WTC11 (cell line): ENCODE measurements around the gene DYRK3. TPM values are rescaled to one million over a fixed set of nuclear protein-coding genes. Genes with fewer than 3 reads are reported as not detected.

Experiments used
- ATAC-seq: fragments of 200-7000 bp; cut with Tn5 transposase; 2 replicates; pipeline ENCODE4 v1.10.0; 2021; ENCODE audit warnings: mild to moderate bottlenecking, moderate library complexity
- CTCF ChIA-PET: fragments of 300-600 bp; sonication (Branson Sonifier 250); formaldehyde crosslinking; loops from one replicate; lab custom pipeline; 2021; ENCODE audit warnings: antibody characterized with exemption; lab: Charles Lee
- POLR2A ChIA-PET: fragments of 350-600 bp; sonication (Branson Sonifier 250); formaldehyde crosslinking; loops from one replicate; lab custom pipeline; 2021; ENCODE audit warnings: antibody characterized with exemption; lab: Charles Lee
- DNase-seq: peaks from one replicate; pipeline ENCODE4 v3.0.0; 2021; ENCODE audit warnings: low spot score
- H3K27ac Mint-ChIP-seq: 2 replicates; pipeline ENCODE4 v1.8.0; 2021; ENCODE audit warnings: mixed read lengths
- H3K27me3 Mint-ChIP-seq: 2 replicates; pipeline ENCODE4 v1.8.0; 2021; ENCODE audit warnings: low read depth, mild to moderate bottlenecking, moderate library complexity, mixed read lengths
- H3K36me3 Mint-ChIP-seq: 2 replicates; pipeline ENCODE4 v1.8.0; 2021; ENCODE audit warnings: mixed read lengths
- H3K4me1 Mint-ChIP-seq: 2 replicates; pipeline ENCODE4 v1.8.0; 2022; ENCODE audit warnings: mixed read lengths
- H3K4me3 Mint-ChIP-seq: 2 replicates; pipeline ENCODE4 v1.8.0; 2021; ENCODE audit warnings: mild to moderate bottlenecking, moderate library complexity, mixed read lengths
- H3K9me3 Mint-ChIP-seq: 2 replicates; pipeline ENCODE4 v1.8.0; 2021; ENCODE audit warnings: mixed read lengths
- CREM ChIP-seq: sonication (generic); formaldehyde crosslinking; IDR thresholded peaks from 2 replicates; pipeline ENCODE4 v1.8.1; 2022; ENCODE audit warnings: mild to moderate bottlenecking, missing genetic modification reagents, moderate library complexity
- EMX1 ChIP-seq: fragments of 250-450 bp; sonication (Bioruptor Pico); IDR thresholded peaks from 2 replicates; pipeline ENCODE4 v1.8.0; 2021; ENCODE audit warnings: mild to moderate bottlenecking
- ESRRA ChIP-seq: sonication (generic); formaldehyde crosslinking; IDR thresholded peaks from 2 replicates; pipeline ENCODE4 v1.8.1; 2022; ENCODE audit warnings: mild to moderate bottlenecking, missing genetic modification reagents, borderline replicate concordance
- FOXK1 ChIP-seq: sonication (generic); formaldehyde crosslinking; IDR thresholded peaks from 2 replicates; pipeline ENCODE4 v1.8.0; 2022; ENCODE audit warnings: mild to moderate bottlenecking, moderate library complexity, missing genetic modification reagents
- MLX ChIP-seq: sonication (generic); formaldehyde crosslinking; IDR thresholded peaks from 2 replicates; pipeline ENCODE4 v1.8.1; 2023; ENCODE audit warnings: mild to moderate bottlenecking, missing genetic modification reagents, moderate library complexity
- NFATC4 ChIP-seq: fragments of 250-450 bp; sonication (Bioruptor Pico); IDR thresholded peaks from 2 replicates; pipeline ENCODE4 v1.9.0; 2021; ENCODE audit warnings: mild to moderate bottlenecking
- NR2C2 ChIP-seq: sonication (generic); formaldehyde crosslinking; IDR thresholded peaks from 2 replicates; pipeline ENCODE4 v1.8.0; 2022; ENCODE audit warnings: mild to moderate bottlenecking, missing genetic modification reagents
- PRRX2 ChIP-seq: fragments of 250-450 bp; sonication (Bioruptor Pico); IDR thresholded peaks from 2 replicates; pipeline ENCODE4 v1.8.0; 2021; ENCODE audit warnings: mild to moderate bottlenecking
- RORB ChIP-seq: fragments of 250-450 bp; sonication (Bioruptor Pico); IDR thresholded peaks from 2 replicates; pipeline ENCODE4 v1.9.0; 2021; ENCODE audit warnings: mild to moderate bottlenecking
- SP1 ChIP-seq: sonication (generic); formaldehyde crosslinking; conservative IDR thresholded peaks from 2 replicates; pipeline ENCODE4 v1.8.1; 2022; ENCODE audit warnings: missing genetic modification reagents
- ZNF317 ChIP-seq: sonication (generic); formaldehyde crosslinking; IDR thresholded peaks from 2 replicates; pipeline ENCODE4 v1.8.1; 2023; ENCODE audit warnings: low read depth, mild to moderate bottlenecking, moderate library complexity, missing genetic modification reagents, borderline replicate concordance
- total RNA-seq: library from RNA; stranded (reverse); gene quantifications from 3 replicates; pipeline ENCODE4 v1.2.3, GENCODE V29; 2021
- TF ChIP-seq, protein P1 (sequence below): sonication (generic); formaldehyde crosslinking; IDR thresholded peaks from 2 replicates; pipeline ENCODE4 v1.8.0; 2023; ENCODE audit warnings: missing genetic modification reagents, mild to moderate bottlenecking, borderline replicate concordance
- TF ChIP-seq, protein P2 (sequence below): sonication (generic); formaldehyde crosslinking; IDR thresholded peaks from 2 replicates; pipeline ENCODE4 v1.8.0; 2022; ENCODE audit warnings: mild to moderate bottlenecking, missing genetic modification reagents
- TF ChIP-seq, protein P3 (sequence below): sonication (generic); formaldehyde crosslinking; IDR thresholded peaks from 2 replicates; pipeline ENCODE4 v1.8.0; 2022; ENCODE audit warnings: mild to moderate bottlenecking, missing genetic modification reagents

Gene DYRK3
- total RNA-seq, 1 experiment from 2014 or later, result 7.8 TPM

DNA sequence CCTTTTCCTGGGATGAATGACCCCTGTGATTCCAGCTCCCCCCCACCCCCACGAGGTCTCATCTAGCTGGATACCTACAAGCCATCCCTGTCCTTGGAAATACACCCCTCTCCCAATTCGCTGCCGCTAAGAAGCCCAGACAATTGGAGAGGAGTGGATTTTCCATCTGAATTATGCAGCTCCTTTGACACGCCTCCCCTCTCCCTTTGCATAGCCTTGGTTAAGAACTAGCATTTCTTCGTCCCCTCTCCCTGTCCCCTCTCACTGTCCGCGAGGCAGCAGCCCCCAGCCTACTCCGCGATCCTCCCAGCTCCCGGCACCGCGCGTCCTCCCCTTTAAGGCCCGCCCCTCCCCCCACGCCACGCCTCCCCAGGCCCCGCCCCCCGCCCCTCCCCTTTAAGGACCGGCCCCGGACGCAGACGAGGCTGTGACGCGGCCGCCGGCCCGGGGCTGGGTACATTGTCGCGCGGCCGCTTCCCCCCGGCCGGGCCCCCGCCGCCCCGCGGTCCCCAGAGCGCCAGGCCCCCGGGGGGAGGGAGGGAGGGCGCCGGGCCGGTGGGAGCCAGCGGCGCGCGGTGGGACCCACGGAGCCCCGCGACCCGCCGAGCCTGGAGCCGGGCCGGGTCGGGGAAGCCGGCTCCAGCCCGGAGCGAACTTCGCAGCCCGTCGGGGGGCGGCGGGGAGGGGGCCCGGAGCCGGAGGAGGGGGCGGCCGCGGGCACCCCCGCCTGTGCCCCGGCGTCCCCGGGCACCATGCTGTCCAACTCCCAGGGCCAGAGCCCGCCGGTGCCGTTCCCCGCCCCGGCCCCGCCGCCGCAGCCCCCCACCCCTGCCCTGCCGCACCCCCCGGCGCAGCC is 49.4 kb downstream of the DYRK3 start, which contains the start of gene MAPKAPK2:
Gene MAPKAPK2 (plus strand): TSS at position 428 of the 856 bp plus-strand sequence. CDS start 325 bp downstream, at position 753.
- POLR2A ChIA-PET, result no interaction called here
- DNase-seq (peak; percentile 68), ATAC-seq (peak; percentile 45)
- no peaks in the 10 kb centered on the region for H3K36me3 Mint-ChIP-seq
- H3K4me3 Mint-ChIP-seq, result peak within 1 kb of the TSS; percentile 86
- CTCF ChIA-PET, result interaction anchor here (0.6 to 2.0 kb wide), 11 partner anchors 21 to 125 kb away, joined by 3 to 12 read pairs (median 4); partner anchors contain the start of genes DYRK3 and EIF2D
- TF ChIP-seq SP1 (CRISPR knock-in tag), result 0 out of 2 replicates have a peak, but pooled peaks have one; percentile 20
- TF ChIP-seq, protein P1, sequence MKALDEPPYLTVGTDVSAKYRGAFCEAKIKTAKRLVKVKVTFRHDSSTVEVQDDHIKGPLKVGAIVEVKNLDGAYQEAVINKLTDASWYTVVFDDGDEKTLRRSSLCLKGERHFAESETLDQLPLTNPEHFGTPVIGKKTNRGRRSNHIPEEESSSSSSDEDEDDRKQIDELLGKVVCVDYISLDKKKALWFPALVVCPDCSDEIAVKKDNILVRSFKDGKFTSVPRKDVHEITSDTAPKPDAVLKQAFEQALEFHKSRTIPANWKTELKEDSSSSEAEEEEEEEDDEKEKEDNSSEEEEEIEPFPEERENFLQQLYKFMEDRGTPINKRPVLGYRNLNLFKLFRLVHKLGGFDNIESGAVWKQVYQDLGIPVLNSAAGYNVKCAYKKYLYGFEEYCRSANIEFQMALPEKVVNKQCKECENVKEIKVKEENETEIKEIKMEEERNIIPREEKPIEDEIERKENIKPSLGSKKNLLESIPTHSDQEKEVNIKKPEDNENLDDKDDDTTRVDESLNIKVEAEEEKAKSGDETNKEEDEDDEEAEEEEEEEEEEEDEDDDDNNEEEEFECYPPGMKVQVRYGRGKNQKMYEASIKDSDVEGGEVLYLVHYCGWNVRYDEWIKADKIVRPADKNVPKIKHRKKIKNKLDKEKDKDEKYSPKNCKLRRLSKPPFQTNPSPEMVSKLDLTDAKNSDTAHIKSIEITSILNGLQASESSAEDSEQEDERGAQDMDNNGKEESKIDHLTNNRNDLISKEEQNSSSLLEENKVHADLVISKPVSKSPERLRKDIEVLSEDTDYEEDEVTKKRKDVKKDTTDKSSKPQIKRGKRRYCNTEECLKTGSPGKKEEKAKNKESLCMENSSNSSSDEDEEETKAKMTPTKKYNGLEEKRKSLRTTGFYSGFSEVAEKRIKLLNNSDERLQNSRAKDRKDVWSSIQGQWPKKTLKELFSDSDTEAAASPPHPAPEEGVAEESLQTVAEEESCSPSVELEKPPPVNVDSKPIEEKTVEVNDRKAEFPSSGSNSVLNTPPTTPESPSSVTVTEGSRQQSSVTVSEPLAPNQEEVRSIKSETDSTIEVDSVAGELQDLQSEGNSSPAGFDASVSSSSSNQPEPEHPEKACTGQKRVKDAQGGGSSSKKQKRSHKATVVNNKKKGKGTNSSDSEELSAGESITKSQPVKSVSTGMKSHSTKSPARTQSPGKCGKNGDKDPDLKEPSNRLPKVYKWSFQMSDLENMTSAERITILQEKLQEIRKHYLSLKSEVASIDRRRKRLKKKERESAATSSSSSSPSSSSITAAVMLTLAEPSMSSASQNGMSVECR (CRISPR knock-in tag), result no peak
- peaks cover 59% of the 10 kb centered on the region for H3K27me3 Mint-ChIP-seq
- peaks cover 43% of the 10 kb centered on the region for H3K4me1 Mint-ChIP-seq
- no peaks in the 10 kb centered on the region for H3K9me3 Mint-ChIP-seq
- peak within 1 kb of the TSS; percentile 60; the same call in 1 of the 2 replicates for H3K27ac Mint-ChIP-seq

DNA sequence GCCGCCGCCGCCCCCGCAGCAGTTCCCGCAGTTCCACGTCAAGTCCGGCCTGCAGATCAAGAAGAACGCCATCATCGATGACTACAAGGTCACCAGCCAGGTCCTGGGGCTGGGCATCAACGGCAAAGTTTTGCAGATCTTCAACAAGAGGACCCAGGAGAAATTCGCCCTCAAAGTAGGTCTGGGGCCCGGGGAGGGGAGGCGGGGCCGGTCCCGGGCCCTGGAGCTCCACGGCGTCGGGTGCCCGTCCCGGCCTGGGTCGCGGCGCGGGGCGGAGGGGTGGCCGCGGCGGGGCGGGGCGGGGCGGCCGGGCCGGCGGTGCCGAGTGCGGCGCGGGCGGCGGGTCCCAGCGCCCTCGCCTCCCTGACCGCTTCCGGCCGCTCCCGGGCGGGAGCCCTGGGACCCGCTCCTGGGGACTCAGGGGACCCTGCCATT is 50.0 kb downstream of the DYRK3 start:
- peak; percentile 16 for ATAC-seq
- Mint-ChIP-seq H3K4me3 (peak overlapping the region; percentile 86), H3K9me3 (no peaks in the 10 kb centered on the region), H3K27me3 (peaks cover 56% of the 10 kb centered on the region), H3K27ac (no peak overlapping the region; the same call in 1 of the 2 replicates), H3K36me3 (no peaks in the 10 kb centered on the region), H3K4me1 (peaks cover 48% of the 10 kb centered on the region)
- DNase-seq, result peak; percentile 33
- TF ChIP-seq, protein P2, sequence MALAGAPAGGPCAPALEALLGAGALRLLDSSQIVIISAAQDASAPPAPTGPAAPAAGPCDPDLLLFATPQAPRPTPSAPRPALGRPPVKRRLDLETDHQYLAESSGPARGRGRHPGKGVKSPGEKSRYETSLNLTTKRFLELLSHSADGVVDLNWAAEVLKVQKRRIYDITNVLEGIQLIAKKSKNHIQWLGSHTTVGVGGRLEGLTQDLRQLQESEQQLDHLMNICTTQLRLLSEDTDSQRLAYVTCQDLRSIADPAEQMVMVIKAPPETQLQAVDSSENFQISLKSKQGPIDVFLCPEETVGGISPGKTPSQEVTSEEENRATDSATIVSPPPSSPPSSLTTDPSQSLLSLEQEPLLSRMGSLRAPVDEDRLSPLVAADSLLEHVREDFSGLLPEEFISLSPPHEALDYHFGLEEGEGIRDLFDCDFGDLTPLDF, result no peak
- TF ChIP-seq, protein P3, sequence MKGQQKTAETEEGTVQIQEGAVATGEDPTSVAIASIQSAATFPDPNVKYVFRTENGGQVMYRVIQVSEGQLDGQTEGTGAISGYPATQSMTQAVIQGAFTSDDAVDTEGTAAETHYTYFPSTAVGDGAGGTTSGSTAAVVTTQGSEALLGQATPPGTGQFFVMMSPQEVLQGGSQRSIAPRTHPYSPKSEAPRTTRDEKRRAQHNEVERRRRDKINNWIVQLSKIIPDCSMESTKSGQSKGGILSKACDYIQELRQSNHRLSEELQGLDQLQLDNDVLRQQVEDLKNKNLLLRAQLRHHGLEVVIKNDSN, result no peak
- TF ChIP-seq SP1 (CRISPR knock-in tag), result no peak
- TF ChIP-seq NR2C2, result no peak
- TF ChIP-seq EMX1 (CRISPR knock-in tag), result no peak
- TF ChIP-seq PRRX2, result no peak
- no peak for TF ChIP-seq ESRRA
- TF ChIP-seq CREM, result no peak
- TF ChIP-seq MLX, result no peak
- TF ChIP-seq ZNF317 (CRISPR knock-in tag), result no peak
- TF ChIP-seq NFATC4 (CRISPR knock-in tag), result no peak
- no peak for TF ChIP-seq RORB
- TF ChIP-seq FOXK1 (CRISPR knock-in tag), result no peak
- ChIA-PET POLR2A (no interaction called here), CTCF (interaction anchor here (2.0 kb wide), 1 partner anchor 21 kb away, joined by 12 read pairs; no protein-coding TSS in a partner anchor)
